GM13976 (cell line): ENCODE measurements around the gene GRID1.

Experiments
- DNase-seq: peaks from one replicate; pipeline ENCODE4 v3.0.0; 2012; ENCODE audit warnings: low spot score
- CTCF ChIP-seq: IDR thresholded peaks from 2 replicates; pipeline ENCODE4 v1.5.1; 2012; ENCODE audit warnings: borderline replicate concordance, mild to moderate bottlenecking; ENCODE audit not compliant: insufficient read depth; ENCODE audit errors: extremely low read depth, missing control alignments, control extremely low read depth
- in situ Hi-C: fragments of 300-500 bp; cut with MboI; formaldehyde crosslinking; loops from one replicate; pipeline ENCODE4 v1.12.0; 2022; ENCODE audit warnings: low sequenced_read_pairs, mixed read lengths, inconsistent platforms; ENCODE audit not compliant: unreplicated experiment

Gene GRID1

GRCh38 chr10:86255405-86256251 lies 111.0 kb downstream of the GRID1 start:
- in situ Hi-C loops, result no loop called here
- no peak for DNase-seq
- TF ChIP-seq CTCF, result no peak

GRCh38 chr10:86254526-86255174 lies 111.9 kb downstream of the GRID1 start:
- no peak for TF ChIP-seq CTCF
- DNase-seq, result no peak

GRCh38 chr10:86254081-86254480 lies 112.5 kb downstream of the GRID1 start:
- no peak for DNase-seq

More at GRCh38 chr10:86254526-86255174, 111.9 kb downstream of the GRID1 start:
- in situ Hi-C loops, result no loop called here

GRCh38 chr10:86253091-86254072 lies 113.2 kb downstream of the GRID1 start:
- in situ Hi-C loops, result no loop called here
- no peak for DNase-seq
- TF ChIP-seq CTCF, result no peak

More at GRCh38 chr10:86254081-86254480, 112.5 kb downstream of the GRID1 start:
- TF ChIP-seq CTCF, result no peak
- in situ Hi-C loops, result no loop called here

GRCh38 chr10:86252556-86252955 lies 114.0 kb downstream of the GRID1 start:
- TF ChIP-seq CTCF, result no peak
- in situ Hi-C loops, result no loop called here
- no peak for DNase-seq

GRCh38 chr10:86252079-86252478 lies 114.5 kb downstream of the GRID1 start:
- in situ Hi-C loops, result no loop called here
- TF ChIP-seq CTCF, result no peak
- no peak for DNase-seq
